HEK293 (cell line): ENCODE results near the gene SOX18.
A peak's percentile ranks its signal among the peaks of the same experiment; 100 is the strongest.

Experiments used
- CTCF ChIA-PET: fragments of 350-600 bp; formaldehyde crosslinking; extraction: SDS; loops from one replicate; lab custom pipeline; 2021; ENCODE audit warnings: antibody characterized with exemption; lab: Yijun Ruan, JAX
- POLR2A ChIA-PET: fragments of 300-600 bp; formaldehyde crosslinking; extraction: SDS; loops from one replicate; lab custom pipeline; 2020; ENCODE audit warnings: antibody characterized with exemption, inconsistent platforms; lab: Yijun Ruan, JAX
- H3K27ac ChIP-seq: fragments of 200-500 bp; sonication (Bioruptor generic); 2 replicates; pipeline ENCODE4 v1.5.1; 2014; ENCODE audit warnings: low read depth, low read length, control low read depth, inconsistent platforms; ENCODE audit errors: extremely low read depth
- H3K36me3 ChIP-seq, 2 experiments: fragments of 200-500 bp in 1 of 2; sonication (Bioruptor generic) in 1 of 2; 1 replicate in 1 of 2; 2 replicates in 1 of 2; pipeline ENCODE4 v1.5.1; 2014 to 2017; ENCODE audit warnings: inconsistent platforms in 2 of 2, low read length in 2 of 2; ENCODE audit not compliant: control insufficient read depth in 2 of 2, insufficient read depth in 1 of 2
- H3K4me1 ChIP-seq: fragments of 200-500 bp; sonication (Bioruptor generic); 2 replicates; pipeline ENCODE4 v1.5.1; 2014; ENCODE audit warnings: mild to moderate bottlenecking, low read length, inconsistent platforms; ENCODE audit not compliant: control insufficient read depth, insufficient read depth
- H3K4me3 ChIP-seq: 2 replicates; pipeline ENCODE4 v1.5.1; 2011; ENCODE audit warnings: low read depth, mild to moderate bottlenecking, control low read depth, low read length, moderate library complexity
- H3K9me3 ChIP-seq: fragments of 200-500 bp; sonication (Bioruptor generic); 2 replicates; pipeline ENCODE4 v1.5.1; 2014; ENCODE audit warnings: low read depth, low read length, inconsistent platforms; ENCODE audit not compliant: control insufficient read depth, insufficient read depth
- EGR2 ChIP-seq: fragments of 450-650 bp; formaldehyde crosslinking; IDR thresholded peaks from 2 replicates; pipeline ENCODE4 v1.5.1; 2016; ENCODE audit warnings: low read depth, missing biosample characterization, missing genetic modification characterization
- GLIS2 ChIP-seq: fragments of 450-650 bp; formaldehyde crosslinking; IDR thresholded peaks from 2 replicates; pipeline ENCODE4 v1.5.1; 2016; ENCODE audit warnings: missing biosample characterization, missing genetic modification characterization
- HOXA7 ChIP-seq: sonication (generic); formaldehyde crosslinking; IDR thresholded peaks from 2 replicates; pipeline ENCODE4 v1.8.1; 2022; ENCODE audit warnings: missing genetic modification reagents, borderline replicate concordance
- HOXC10 ChIP-seq: sonication (generic); formaldehyde crosslinking; IDR thresholded peaks from 2 replicates; pipeline ENCODE4 v1.8.1; 2023; ENCODE audit warnings: mild to moderate bottlenecking, missing genetic modification reagents
- KLF10 ChIP-seq: fragments of 450-650 bp; IDR thresholded peaks from 2 replicates; pipeline ENCODE4 v1.5.1; 2018; ENCODE audit warnings: missing biosample characterization, mild to moderate bottlenecking, missing genetic modification characterization
- SCRT1 ChIP-seq: fragments of 450-650 bp; formaldehyde crosslinking; IDR thresholded peaks from 2 replicates; pipeline ENCODE4 v1.5.1; 2016; ENCODE audit warnings: missing biosample characterization, missing genetic modification characterization, borderline replicate concordance
- ZIC2 ChIP-seq: fragments of 450-650 bp; formaldehyde crosslinking; IDR thresholded peaks from 2 replicates; pipeline ENCODE4 v1.5.1; 2016; ENCODE audit warnings: missing biosample characterization, missing genetic modification characterization
- ZNF221 ChIP-seq: fragments of 450-650 bp; formaldehyde crosslinking; IDR thresholded peaks from 2 replicates; pipeline ENCODE4 v1.5.1; 2017; ENCODE audit warnings: missing biosample characterization, missing genetic modification characterization, borderline replicate concordance
- ZNF223 ChIP-seq: fragments of 450-650 bp; formaldehyde crosslinking; IDR thresholded peaks from 2 replicates; pipeline ENCODE4 v1.5.1; 2016; ENCODE audit warnings: missing biosample characterization, missing genetic modification characterization
- ZNF24 ChIP-seq: fragments of 450-650 bp; formaldehyde crosslinking; IDR thresholded peaks from 2 replicates; pipeline ENCODE4 v1.5.1; 2016; ENCODE audit warnings: missing biosample characterization, missing genetic modification characterization
- ZNF266 ChIP-seq: fragments of 450-650 bp; formaldehyde crosslinking; IDR thresholded peaks from 2 replicates; pipeline ENCODE4 v1.5.1; 2016; ENCODE audit warnings: missing biosample characterization, missing genetic modification characterization, low read depth
- ZNF341 ChIP-seq: fragments of 450-650 bp; formaldehyde crosslinking; IDR thresholded peaks from 2 replicates; pipeline ENCODE4; 2016; ENCODE audit warnings: low read depth, missing biosample characterization, missing genetic modification characterization
- ZNF514 ChIP-seq: fragments of 450-650 bp; formaldehyde crosslinking; IDR thresholded peaks from 2 replicates; pipeline ENCODE4 v1.5.1; 2016; ENCODE audit warnings: missing biosample characterization, missing genetic modification characterization
- ZNF529 ChIP-seq: fragments of 450-650 bp; formaldehyde crosslinking; IDR thresholded peaks from 2 replicates; pipeline ENCODE4 v1.5.1; 2017; ENCODE audit warnings: missing genetic modification characterization, missing biosample characterization; ENCODE audit not compliant: insufficient replicate concordance
- ZNF530 ChIP-seq: fragments of 450-650 bp; formaldehyde crosslinking; IDR thresholded peaks from 2 replicates; pipeline ENCODE4 v1.5.1; 2016; ENCODE audit warnings: low read depth, missing biosample characterization, missing genetic modification characterization
- ZNF549 ChIP-seq: fragments of 450-650 bp; IDR thresholded peaks from 2 replicates; pipeline ENCODE4 v1.5.1; 2018; ENCODE audit warnings: missing biosample characterization, missing genetic modification characterization, mild to moderate bottlenecking, inconsistent platforms, moderate library complexity
- ZNF600 ChIP-seq: fragments of 450-650 bp; formaldehyde crosslinking; IDR thresholded peaks from 2 replicates; pipeline ENCODE4 v1.5.1; 2016; ENCODE audit warnings: missing biosample characterization, missing genetic modification characterization
- ZNF660 ChIP-seq: fragments of 450-650 bp; IDR thresholded peaks from 2 replicates; pipeline ENCODE4 v1.5.1; 2018; ENCODE audit warnings: missing biosample characterization, mild to moderate bottlenecking, missing genetic modification characterization
- ZNF785 ChIP-seq: fragments of 450-650 bp; formaldehyde crosslinking; IDR thresholded peaks from 2 replicates; pipeline ENCODE4 v1.5.1; 2016; ENCODE audit warnings: missing biosample characterization, missing genetic modification characterization
- ZNF791 ChIP-seq: fragments of 450-650 bp; formaldehyde crosslinking; IDR thresholded peaks from 2 replicates; pipeline ENCODE4 v1.5.1; 2016; ENCODE audit warnings: missing biosample characterization, missing genetic modification characterization
- ZNF843 ChIP-seq: fragments of 450-650 bp; formaldehyde crosslinking; IDR thresholded peaks from 2 replicates; pipeline ENCODE4 v1.5.1; 2016; ENCODE audit warnings: missing biosample characterization, missing genetic modification characterization
- TF ChIP-seq, protein P1 (sequence below): fragments of 450-650 bp; formaldehyde crosslinking; conservative IDR thresholded peaks from 2 replicates; pipeline ENCODE4 v1.5.1; 2016; ENCODE audit warnings: low read depth, missing biosample characterization, missing genetic modification characterization
- TF ChIP-seq, protein P2 (sequence below): fragments of 450-650 bp; formaldehyde crosslinking; IDR thresholded peaks from 2 replicates; pipeline ENCODE4 v1.5.1; 2017; ENCODE audit warnings: missing biosample characterization, mild to moderate bottlenecking, missing genetic modification characterization, moderate library complexity
- TF ChIP-seq, protein P3 (sequence below): fragments of 450-650 bp; formaldehyde crosslinking; IDR thresholded peaks from 2 replicates; pipeline ENCODE4 v1.5.1; 2017; ENCODE audit warnings: missing biosample characterization, missing genetic modification characterization
- TF ChIP-seq, protein P4 (sequence below): fragments of 450-650 bp; formaldehyde crosslinking; IDR thresholded peaks from 2 replicates; pipeline ENCODE4 v1.5.1; 2016; ENCODE audit warnings: missing biosample characterization, missing genetic modification characterization

SOX18 gene

DNA sequence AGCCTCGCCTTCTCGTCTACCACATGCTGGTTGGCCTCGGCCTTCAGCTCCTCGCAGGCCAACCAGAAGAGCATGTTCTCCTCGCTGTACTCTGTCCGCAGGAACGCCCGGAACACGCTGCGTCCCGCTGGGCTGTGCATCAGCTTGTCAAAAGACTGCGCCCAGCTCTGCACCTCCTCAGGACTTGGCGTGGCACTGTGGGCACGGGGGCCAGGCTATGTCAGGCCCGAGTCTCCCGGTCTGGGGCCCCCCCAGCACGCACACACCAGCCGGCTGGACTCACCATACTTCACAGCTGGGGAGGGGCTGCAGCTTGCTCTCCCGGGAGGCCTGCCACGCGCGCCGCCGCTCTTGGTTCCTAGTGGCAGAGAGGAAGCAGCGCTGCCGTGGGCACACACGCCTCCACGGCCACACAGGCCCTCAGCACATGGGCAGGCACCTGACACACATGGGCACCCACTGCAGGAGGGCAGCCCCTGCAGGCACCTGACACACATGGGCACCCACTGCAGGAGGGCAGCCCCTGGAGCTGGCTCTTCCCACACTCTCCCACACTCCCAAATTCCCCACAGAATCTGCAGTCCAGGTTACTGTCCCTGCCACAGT lies 24.8 kb upstream of the SOX18 start (continued):
- TF ChIP-seq, protein P1, sequence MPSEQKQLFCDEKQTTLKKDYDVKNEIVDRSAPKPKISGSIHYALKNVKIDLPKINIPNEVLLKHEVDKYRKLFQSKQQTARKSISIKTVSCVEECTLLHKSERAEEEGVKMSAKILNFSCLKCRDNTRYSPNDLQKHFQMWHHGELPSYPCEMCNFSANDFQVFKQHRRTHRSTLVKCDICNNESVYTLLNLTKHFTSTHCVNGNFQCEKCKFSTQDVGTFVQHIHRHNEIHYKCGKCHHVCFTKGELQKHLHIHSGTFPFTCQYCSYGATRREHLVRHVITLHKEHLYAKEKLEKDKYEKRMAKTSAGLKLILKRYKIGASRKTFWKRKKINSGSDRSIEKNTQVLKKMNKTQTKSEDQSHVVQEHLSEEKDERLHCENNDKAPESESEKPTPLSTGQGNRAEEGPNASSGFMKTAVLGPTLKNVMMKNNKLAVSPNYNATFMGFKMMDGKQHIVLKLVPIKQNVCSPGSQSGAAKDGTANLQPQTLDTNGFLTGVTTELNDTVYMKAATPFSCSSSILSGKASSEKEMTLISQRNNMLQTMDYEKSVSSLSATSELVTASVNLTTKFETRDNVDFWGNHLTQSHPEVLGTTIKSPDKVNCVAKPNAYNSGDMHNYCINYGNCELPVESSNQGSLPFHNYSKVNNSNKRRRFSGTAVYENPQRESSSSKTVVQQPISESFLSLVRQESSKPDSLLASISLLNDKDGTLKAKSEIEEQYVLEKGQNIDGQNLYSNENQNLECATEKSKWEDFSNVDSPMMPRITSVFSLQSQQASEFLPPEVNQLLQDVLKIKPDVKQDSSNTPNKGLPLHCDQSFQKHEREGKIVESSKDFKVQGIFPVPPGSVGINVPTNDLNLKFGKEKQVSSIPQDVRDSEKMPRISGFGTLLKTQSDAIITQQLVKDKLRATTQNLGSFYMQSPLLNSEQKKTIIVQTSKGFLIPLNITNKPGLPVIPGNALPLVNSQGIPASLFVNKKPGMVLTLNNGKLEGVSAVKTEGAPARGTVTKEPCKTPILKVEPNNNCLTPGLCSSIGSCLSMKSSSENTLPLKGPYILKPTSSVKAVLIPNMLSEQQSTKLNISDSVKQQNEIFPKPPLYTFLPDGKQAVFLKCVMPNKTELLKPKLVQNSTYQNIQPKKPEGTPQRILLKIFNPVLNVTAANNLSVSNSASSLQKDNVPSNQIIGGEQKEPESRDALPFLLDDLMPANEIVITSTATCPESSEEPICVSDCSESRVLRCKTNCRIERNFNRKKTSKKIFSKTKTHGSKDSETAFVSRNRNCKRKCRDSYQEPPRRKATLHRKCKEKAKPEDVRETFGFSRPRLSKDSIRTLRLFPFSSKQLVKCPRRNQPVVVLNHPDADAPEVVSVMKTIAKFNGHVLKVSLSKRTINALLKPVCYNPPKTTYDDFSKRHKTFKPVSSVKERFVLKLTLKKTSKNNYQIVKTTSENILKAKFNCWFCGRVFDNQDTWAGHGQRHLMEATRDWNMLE (tag by site-specific recombination), result no peak
- TF ChIP-seq ZIC2 (tag by site-specific recombination) (peak; percentile 53), ZNF341 (tag by site-specific recombination) (peak; percentile 27; the same call in 1 of the 2 replicates), ZNF221 (tag by site-specific recombination) (no peak)
- TF ChIP-seq, protein P2, sequence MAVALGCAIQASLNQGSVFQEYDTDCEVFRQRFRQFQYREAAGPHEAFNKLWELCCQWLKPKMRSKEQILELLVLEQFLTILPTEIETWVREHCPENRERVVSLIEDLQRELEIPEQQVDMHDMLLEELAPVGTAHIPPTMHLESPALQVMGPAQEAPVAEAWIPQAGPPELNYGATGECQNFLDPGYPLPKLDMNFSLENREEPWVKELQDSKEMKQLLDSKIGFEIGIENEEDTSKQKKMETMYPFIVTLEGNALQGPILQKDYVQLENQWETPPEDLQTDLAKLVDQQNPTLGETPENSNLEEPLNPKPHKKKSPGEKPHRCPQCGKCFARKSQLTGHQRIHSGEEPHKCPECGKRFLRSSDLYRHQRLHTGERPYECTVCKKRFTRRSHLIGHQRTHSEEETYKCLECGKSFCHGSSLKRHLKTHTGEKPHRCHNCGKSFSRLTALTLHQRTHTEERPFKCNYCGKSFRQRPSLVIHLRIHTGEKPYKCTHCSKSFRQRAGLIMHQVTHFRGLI (tag by site-specific recombination), result peak; percentile 89

DNA sequence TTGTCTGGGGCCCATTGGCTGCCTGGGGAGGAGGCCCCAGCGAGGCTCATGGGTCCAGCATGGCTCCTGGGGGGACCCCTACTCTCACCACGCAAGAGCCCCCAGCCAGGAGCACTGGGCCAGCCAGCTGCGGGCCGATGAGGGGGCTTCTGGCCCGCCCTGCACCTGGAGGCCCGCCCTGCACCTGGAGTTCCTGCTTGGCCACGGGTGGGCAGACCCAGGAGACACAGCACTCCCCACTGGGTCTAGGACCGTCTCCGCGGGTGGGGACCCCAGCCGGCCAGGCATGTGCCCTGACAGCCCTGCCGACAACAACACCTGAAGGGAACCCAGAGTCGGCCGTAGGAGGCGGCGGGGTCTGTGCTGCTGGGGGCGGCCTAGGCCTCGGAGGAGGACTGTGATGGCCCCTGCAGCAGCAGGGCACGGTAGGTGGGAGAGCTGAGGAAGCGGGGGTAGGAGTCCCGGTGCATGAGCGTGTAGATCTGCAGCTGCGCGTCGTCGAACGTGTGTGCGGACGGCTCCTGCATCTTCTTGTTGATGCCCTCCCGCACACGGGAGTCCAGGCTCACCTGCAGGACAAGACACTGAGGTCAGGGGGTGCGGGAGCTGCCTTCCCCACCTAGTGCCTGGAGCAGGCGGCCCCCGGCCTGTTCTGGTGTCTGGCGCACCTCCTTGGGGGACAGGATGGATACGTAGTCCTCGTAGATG lies 24.2 kb upstream of the SOX18 start:
- ChIA-PET POLR2A (no interaction called here), CTCF (interaction anchor here (1.0 kb wide), 1 partner anchor 46 kb away, joined by 4 read pairs; no protein-coding TSS in a partner anchor)
- peaks cover 5% of the 10 kb centered on the region for H3K4me1 ChIP-seq
- no peak overlapping the region for H3K4me3 ChIP-seq
- no peak overlapping the region for H3K27ac ChIP-seq
- H3K36me3 ChIP-seq, result peaks cover 0 to 25% of the 10 kb centered on the region in 2 experiments; a peak in 1 of 3 replicates
- TF ChIP-seq, protein P3, sequence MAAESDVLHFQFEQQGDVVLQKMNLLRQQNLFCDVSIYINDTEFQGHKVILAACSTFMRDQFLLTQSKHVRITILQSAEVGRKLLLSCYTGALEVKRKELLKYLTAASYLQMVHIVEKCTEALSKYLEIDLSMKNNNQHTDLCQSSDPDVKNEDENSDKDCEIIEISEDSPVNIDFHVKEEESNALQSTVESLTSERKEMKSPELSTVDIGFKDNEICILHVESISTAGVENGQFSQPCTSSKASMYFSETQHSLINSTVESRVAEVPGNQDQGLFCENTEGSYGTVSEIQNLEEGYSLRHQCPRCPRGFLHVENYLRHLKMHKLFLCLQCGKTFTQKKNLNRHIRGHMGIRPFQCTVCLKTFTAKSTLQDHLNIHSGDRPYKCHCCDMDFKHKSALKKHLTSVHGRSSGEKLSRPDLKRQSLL (tag by site-specific recombination), result no peak
- TF ChIP-seq SCRT1 (tag by site-specific recombination) (no peak), ZNF24 (no peak), ZNF514 (no peak), ZNF530 (tag by site-specific recombination) (no peak), ZNF600 (tag by site-specific recombination) (peak; percentile 14; the same call in 1 of the 2 replicates), HOXA7 (no peak), GLIS2 (tag by site-specific recombination) (peak; percentile 62), ZNF529 (tag by site-specific recombination) (no peak), ZNF266 (tag by site-specific recombination) (no peak), ZNF341 (tag by site-specific recombination) (no peak), ZIC2 (tag by site-specific recombination) (peak; percentile 25; the same call in 1 of the 2 replicates), ZNF549 (tag by site-specific recombination) (no peak), ZNF223 (no peak), EGR2 (tag by site-specific recombination) (no peak), ZNF660 (tag by site-specific recombination) (no peak), ZNF791 (tag by site-specific recombination) (no peak), HOXC10 (CRISPR knock-in tag) (no peak), KLF10 (tag by site-specific recombination) (no peak), ZNF843 (no peak), ZNF785 (tag by site-specific recombination) (no peak)
- TF ChIP-seq, protein P4, sequence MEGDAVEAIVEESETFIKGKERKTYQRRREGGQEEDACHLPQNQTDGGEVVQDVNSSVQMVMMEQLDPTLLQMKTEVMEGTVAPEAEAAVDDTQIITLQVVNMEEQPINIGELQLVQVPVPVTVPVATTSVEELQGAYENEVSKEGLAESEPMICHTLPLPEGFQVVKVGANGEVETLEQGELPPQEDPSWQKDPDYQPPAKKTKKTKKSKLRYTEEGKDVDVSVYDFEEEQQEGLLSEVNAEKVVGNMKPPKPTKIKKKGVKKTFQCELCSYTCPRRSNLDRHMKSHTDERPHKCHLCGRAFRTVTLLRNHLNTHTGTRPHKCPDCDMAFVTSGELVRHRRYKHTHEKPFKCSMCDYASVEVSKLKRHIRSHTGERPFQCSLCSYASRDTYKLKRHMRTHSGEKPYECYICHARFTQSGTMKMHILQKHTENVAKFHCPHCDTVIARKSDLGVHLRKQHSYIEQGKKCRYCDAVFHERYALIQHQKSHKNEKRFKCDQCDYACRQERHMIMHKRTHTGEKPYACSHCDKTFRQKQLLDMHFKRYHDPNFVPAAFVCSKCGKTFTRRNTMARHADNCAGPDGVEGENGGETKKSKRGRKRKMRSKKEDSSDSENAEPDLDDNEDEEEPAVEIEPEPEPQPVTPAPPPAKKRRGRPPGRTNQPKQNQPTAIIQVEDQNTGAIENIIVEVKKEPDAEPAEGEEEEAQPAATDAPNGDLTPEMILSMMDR (tag by site-specific recombination), result no peak
- no peaks in the 10 kb centered on the region for H3K9me3 ChIP-seq
